GM06990 (cell line): Measurements from ENCODE around the gene CD247.

ENCODE experiments used
- DNase-seq: peaks from one replicate; pipeline ENCODE4 v3.0.0-alpha.2; 2011; ENCODE audit not compliant: insufficient read length; ENCODE audit errors: extremely low read depth
- H3K27me3 ChIP-seq: replicated peaks from 2 replicates; pipeline ENCODE4 v1.6.0; 2011; ENCODE audit warnings: low read length; ENCODE audit not compliant: control insufficient read depth, insufficient read depth
- H3K36me3 ChIP-seq: 2 replicates; pipeline ENCODE4 v1.5.1; 2011; ENCODE audit warnings: low read length; ENCODE audit not compliant: control insufficient read depth, insufficient read depth
- H3K4me3 ChIP-seq: replicated peaks from 2 replicates; pipeline ENCODE4 v1.5.1; 2011; ENCODE audit warnings: low read depth, mild to moderate bottlenecking, control low read depth, low read length
- CTCF ChIP-seq: IDR thresholded peaks from 2 replicates; pipeline ENCODE4 v1.5.1; 2011; ENCODE audit warnings: low read length, control low read depth, mild to moderate bottlenecking, inconsistent platforms; ENCODE audit not compliant: insufficient read depth, poor library complexity, severe bottlenecking

The CD247 gene

DNA sequence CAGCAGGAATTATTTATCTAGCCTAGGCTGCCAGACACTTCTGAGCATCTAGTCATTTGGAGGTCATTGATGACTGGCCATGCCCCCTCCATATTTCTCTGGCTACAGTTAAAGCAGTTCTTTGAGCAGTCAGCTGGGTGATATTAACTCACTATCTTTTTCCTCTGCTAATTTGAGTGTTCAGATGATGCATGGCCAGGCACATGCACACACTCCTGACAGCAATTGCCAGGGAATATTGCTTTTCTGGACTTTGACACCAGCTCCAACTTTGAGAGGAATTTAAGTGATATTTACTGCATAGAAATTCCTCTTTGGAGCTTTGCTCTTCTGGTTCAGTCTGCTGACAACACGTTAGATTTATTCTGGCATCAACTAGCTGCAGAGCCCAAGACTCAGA, 52.6 kb downstream of the CD247 start:
- TF ChIP-seq CTCF: no peak
- H3K27me3 ChIP-seq: no peaks in the 10 kb centered on the region; the same call in 1 of the 2 replicates
- no peak for DNase-seq
- H3K4me3 ChIP-seq: no peak overlapping the region
- H3K36me3 ChIP-seq: no peaks in the 10 kb centered on the region

DNA sequence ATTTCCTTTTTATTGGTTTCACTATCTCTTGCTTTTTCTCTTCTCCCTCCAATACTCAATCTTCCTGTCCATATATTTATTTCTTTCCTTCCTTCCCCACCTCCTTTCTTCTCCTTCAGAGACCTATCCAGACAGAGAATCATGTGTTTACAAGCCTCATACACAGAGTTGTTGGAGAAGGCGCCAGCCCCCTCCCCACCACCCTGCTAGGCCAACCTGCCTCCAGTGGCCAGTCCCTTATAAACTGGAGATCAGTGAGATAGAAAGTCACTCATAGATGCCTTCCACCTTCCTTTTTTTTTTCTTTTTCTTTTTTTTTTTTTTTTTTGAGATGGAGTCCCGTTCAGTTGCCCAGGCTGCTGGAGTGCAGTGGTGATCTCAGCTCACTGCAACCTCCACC, 53.3 kb downstream of the CD247 start:
- DNase-seq: no peak
- H3K36me3 ChIP-seq: no peaks in the 10 kb centered on the region
- TF ChIP-seq CTCF: no peak
- no peaks in the 10 kb centered on the region; the same call in 1 of the 2 replicates for H3K27me3 ChIP-seq
- no peak overlapping the region for H3K4me3 ChIP-seq

DNA sequence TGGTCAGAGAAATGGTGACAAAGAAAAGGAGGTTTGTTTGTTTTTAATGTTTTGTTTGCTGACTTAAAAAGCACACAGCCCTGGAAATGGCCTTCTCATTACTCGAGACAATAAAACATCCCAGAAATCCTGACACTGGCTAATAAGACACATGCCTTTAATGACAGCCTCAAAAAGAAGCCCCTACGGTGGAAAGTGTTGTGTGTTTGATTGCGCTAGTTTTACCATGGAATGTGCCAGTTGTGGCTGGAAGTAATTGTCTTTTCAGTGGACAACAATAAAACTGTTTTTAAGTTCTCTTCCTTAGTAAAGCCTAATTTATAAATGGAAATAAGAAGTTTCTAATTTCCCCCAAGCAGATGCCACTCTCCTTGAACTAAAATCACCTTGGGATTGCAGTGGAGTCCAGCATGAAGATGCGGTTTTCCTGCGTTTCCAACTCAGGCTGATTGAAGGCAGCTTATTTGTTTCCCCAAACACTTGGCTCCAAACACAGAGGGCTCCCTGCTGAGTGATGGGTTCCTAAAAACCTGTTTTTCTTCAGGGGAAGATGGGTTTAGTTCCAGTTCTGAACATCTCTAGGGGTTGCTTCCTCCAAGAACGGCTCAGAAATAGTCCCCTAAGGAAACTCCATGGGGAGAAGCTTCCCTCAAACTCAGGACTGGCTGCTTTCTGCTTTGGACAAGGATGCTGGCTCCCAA, 54.3 kb downstream of the CD247 start:
- TF ChIP-seq CTCF: no peak
- no peaks in the 10 kb centered on the region for H3K36me3 ChIP-seq
- no peak for DNase-seq

GRCh38 chr1:167463080-167463479, 55.2 kb downstream of the CD247 start:
- no peak for TF ChIP-seq CTCF
- Histone ChIP-seq H3K27me3 (no peaks in the 10 kb centered on the region; the same call in 1 of the 2 replicates), H3K36me3 (no peaks in the 10 kb centered on the region), H3K4me3 (no peak overlapping the region)
- DNase-seq: no peak

More for the DNA sequence above, 54.3 kb downstream of the CD247 start:
- H3K4me3 ChIP-seq: no peak overlapping the region
- H3K27me3 ChIP-seq: no peaks in the 10 kb centered on the region; the same call in 1 of the 2 replicates

GRCh38 chr1:167462341-167462740, 56.0 kb downstream of the CD247 start:
- no peak for TF ChIP-seq CTCF
- no peak overlapping the region for H3K4me3 ChIP-seq
- H3K27me3 ChIP-seq: no peaks in the 10 kb centered on the region; the same call in 1 of the 2 replicates
- DNase-seq: no peak
- H3K36me3 ChIP-seq: no peaks in the 10 kb centered on the region
